Stimulated activated CD8-positive, alpha-beta memory T cell treated with anti-CD3 and anti-CD28 coated beads, Interleukin-15, amount 100 ng/mL, for 24 hours (primary cell): Measurements from ENCODE around the gene GGT1.
"Not testable (repeated sequence)": the region's sequence is repeated elsewhere in the genome, so short reads cannot be mapped to it uniquely, and the experiment has no call there.

Experiments
- DNase-seq: peaks from one replicate; pipeline ENCODE4 v3.0.0-alpha.2; 2020; ENCODE audit warnings: low read depth

Gene GGT1

GRCh38 chr22:24599958-24600715, 2.9 kb upstream of the GGT1 start:
- DNase-seq: not testable (repeated sequence)

GRCh38 chr22:24601217-24602104, 1.5 kb upstream of the GGT1 start:
- DNase-seq: no peak

- DNase-seq: not testable (repeated sequence)
Measured at GRCh38 chr22:24602105-24602749, 766 bp upstream of the GGT1 start.

GRCh38 chr22:24603770-24604629, 1.0 kb downstream of the GGT1 start:
- not testable (repeated sequence) for DNase-seq

- DNase-seq: not testable (repeated sequence)
Measured at GRCh38 chr22:24606340-24606739, 3.3 kb downstream of the GGT1 start.

- not testable (repeated sequence) for DNase-seq
Measured at GRCh38 chr22:24607429-24607983, 4.5 kb downstream of the GGT1 start.

- not testable (repeated sequence) for DNase-seq
Measured at GRCh38 chr22:24608327-24608726, 5.3 kb downstream of the GGT1 start.

- not testable (repeated sequence) for DNase-seq
Measured at GRCh38 chr22:24609888-24610287, 6.9 kb downstream of the GGT1 start.

- DNase-seq: not testable (repeated sequence)
Measured at GRCh38 chr22:24614794-24615193, 11.8 kb downstream of the GGT1 start.

- DNase-seq: not testable (repeated sequence)
Measured at GRCh38 chr22:24621244-24621643, 18.3 kb downstream of the GGT1 start.

- DNase-seq: not testable (repeated sequence)
Measured at GRCh38 chr22:24622596-24622995, 19.6 kb downstream of the GGT1 start.

GRCh38 chr22:24627911-24628310, 24.9 kb downstream of the GGT1 start:
- DNase-seq: not testable (repeated sequence)

- not testable (repeated sequence) for DNase-seq
Measured at GRCh38 chr22:24629069-24629468, 26.1 kb downstream of the GGT1 start.

GRCh38 chr22:24630812-24631427, 27.9 kb downstream of the GGT1 start:
- not testable (repeated sequence) for DNase-seq

GRCh38 chr22:24631430-24632122, 28.6 kb downstream of the GGT1 start:
- not testable (repeated sequence) for DNase-seq

GRCh38 chr22:24632642-24633041, 29.6 kb downstream of the GGT1 start:
- DNase-seq: not testable (repeated sequence)

GRCh38 chr22:24633231-24634023, 30.4 kb downstream of the GGT1 start:
- not testable (repeated sequence) for DNase-seq

- DNase-seq: not testable (repeated sequence)
Measured at GRCh38 chr22:24634776-24635389, 31.9 kb downstream of the GGT1 start.

GRCh38 chr22:24636513-24636912, 33.5 kb downstream of the GGT1 start:
- not testable (repeated sequence) for DNase-seq
